Measurements from ENCODE around the gene OTX2. TPM values are rescaled to one million over a fixed set of nuclear protein-coding genes. Genes with fewer than 3 reads are reported as not detected.

The OTX2 gene
- total RNA-seq, 2 donors from 2014 or later = not detected

DNA sequence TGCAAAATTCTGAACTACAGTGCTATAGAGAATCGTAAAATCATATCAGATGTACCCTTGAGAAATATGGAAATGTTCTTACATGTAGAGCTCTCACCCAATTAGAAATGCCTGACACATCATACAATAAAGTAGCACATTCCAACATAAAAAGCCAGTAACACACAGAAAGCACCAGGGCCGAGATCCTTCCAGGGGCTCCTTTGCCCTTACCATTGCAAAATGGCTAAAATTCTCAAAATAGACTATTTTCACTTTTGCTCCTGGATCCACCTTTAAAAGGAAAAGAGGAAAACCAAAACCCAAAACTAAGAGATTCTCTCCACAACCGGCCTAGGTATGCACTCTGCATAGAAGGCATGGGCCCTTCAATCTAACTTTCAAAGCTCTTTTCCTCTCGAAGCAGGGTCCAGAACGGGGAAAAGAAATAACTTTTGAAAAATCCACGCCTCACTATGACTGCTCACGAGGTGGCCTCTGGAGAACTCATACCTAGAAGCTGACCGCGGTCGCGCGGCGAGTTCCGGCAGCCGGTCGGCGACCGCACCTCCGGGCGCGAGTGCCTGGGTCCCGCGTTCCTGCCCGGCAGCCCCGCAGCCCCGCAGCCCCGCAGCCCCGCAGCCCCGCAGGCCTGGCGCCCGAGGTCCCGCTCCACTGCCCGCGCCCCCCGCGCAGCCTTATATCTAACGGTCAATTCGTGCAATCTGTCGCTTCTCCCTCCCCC is 2.7 kb downstream of the OTX2 start:
- intact Hi-C loops (cut with DNase I) = no loop called here
- H3K9ac ChIP-seq (ENCODE audit: low read depth in 2 of 2, low read length in 2 of 2) = no peak overlapping the region
- peaks cover 96% of the 10 kb centered on the region for H3K27me3 ChIP-seq
- no peak overlapping the region for H3K4me3 ChIP-seq
- H3K36me3 ChIP-seq = no peaks in the 10 kb centered on the region
- H3K4me1 ChIP-seq = no peaks in the 10 kb centered on the region
- no peaks in the 10 kb centered on the region for H3K9me3 ChIP-seq
- H3K27ac ChIP-seq = no peak overlapping the region
- TF ChIP-seq, protein P1, sequence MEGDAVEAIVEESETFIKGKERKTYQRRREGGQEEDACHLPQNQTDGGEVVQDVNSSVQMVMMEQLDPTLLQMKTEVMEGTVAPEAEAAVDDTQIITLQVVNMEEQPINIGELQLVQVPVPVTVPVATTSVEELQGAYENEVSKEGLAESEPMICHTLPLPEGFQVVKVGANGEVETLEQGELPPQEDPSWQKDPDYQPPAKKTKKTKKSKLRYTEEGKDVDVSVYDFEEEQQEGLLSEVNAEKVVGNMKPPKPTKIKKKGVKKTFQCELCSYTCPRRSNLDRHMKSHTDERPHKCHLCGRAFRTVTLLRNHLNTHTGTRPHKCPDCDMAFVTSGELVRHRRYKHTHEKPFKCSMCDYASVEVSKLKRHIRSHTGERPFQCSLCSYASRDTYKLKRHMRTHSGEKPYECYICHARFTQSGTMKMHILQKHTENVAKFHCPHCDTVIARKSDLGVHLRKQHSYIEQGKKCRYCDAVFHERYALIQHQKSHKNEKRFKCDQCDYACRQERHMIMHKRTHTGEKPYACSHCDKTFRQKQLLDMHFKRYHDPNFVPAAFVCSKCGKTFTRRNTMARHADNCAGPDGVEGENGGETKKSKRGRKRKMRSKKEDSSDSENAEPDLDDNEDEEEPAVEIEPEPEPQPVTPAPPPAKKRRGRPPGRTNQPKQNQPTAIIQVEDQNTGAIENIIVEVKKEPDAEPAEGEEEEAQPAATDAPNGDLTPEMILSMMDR (IDR thresholded peaks at IDR 0.05) = no peak
- no peak for DNase-seq

DNA sequence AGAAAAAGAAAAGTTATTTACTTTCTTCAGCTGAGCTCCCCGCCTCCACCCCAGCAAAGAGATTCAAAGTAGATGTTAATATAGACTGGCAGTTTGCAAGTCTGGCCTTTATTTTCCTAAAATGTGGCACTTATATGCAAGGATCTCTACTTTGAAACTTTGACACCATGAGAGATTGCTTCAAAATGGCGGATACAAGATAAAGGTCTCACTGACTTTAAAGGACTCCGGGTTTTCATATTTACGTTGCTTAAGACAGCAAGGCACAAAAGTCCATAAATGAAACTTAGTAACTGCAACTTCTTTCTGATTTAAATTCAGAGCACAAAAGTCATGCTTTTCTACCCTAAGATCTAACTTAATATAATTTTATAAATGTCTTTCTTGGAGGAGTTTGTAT is 3.5 kb downstream of the OTX2 start:
- Histone ChIP-seq H3K27ac (no peak overlapping the region), H3K27me3 (peaks cover 94% of the 10 kb centered on the region), H3K9ac (ENCODE audit: low read depth in 2 of 2, low read length in 2 of 2) (no peak overlapping the region), H3K36me3 (no peaks in the 10 kb centered on the region), H3K4me3 (no peak overlapping the region), H3K4me1 (no peaks in the 10 kb centered on the region), H3K9me3 (no peaks in the 10 kb centered on the region)
- intact Hi-C loops (cut with DNase I) = no loop called here
- TF ChIP-seq, protein P1 (IDR thresholded peaks at IDR 0.05) = no peak
- DNase-seq = no peak

DNA sequence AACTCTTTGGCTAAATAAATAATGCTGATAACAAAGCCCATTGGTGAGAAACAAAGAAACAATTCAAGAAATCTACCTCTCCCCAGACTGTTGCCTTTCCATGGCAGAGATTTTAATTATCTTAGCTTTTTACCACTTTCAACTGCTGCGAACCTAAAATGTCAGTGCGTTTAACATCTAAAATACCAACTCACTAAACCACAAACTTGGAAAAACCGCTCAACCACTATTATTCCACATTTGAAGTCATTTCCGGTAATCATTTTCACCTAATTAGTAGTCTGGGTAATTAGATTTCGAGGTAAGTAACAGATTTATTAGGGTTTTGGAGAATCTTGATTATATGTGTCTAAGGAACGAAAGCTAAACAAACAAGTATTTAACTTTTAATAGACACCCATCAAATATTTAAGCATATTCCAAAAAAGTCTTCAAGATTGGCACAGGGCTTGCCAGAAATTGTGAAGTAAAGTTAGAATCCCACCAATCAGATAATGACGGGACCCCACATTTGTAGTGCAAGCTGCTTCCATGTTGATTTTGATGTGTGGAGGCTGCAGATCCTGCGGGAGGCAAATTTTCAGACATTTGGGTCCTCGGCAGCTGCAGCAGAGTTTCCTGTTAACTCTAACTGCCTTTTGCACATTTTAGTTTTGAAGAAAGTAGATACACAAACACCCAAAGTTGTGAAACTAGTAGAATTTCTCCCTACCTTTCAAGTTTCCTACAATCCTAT is 4.1 kb downstream of the OTX2 start:
- no peaks in the 10 kb centered on the region for H3K4me1 ChIP-seq
- no peak for DNase-seq
- H3K36me3 ChIP-seq = no peaks in the 10 kb centered on the region
- intact Hi-C loops (cut with DNase I) = no loop called here
- no peak overlapping the region for H3K27ac ChIP-seq
- no peaks in the 10 kb centered on the region for H3K9me3 ChIP-seq
- H3K27me3 ChIP-seq = peaks cover 94% of the 10 kb centered on the region
- H3K4me3 ChIP-seq = no peak overlapping the region
- no peak overlapping the region for H3K9ac ChIP-seq (ENCODE audit: low read depth in 2 of 2, low read length in 2 of 2)
- TF ChIP-seq, protein P1 (IDR thresholded peaks at IDR 0.05) = no peak

DNA sequence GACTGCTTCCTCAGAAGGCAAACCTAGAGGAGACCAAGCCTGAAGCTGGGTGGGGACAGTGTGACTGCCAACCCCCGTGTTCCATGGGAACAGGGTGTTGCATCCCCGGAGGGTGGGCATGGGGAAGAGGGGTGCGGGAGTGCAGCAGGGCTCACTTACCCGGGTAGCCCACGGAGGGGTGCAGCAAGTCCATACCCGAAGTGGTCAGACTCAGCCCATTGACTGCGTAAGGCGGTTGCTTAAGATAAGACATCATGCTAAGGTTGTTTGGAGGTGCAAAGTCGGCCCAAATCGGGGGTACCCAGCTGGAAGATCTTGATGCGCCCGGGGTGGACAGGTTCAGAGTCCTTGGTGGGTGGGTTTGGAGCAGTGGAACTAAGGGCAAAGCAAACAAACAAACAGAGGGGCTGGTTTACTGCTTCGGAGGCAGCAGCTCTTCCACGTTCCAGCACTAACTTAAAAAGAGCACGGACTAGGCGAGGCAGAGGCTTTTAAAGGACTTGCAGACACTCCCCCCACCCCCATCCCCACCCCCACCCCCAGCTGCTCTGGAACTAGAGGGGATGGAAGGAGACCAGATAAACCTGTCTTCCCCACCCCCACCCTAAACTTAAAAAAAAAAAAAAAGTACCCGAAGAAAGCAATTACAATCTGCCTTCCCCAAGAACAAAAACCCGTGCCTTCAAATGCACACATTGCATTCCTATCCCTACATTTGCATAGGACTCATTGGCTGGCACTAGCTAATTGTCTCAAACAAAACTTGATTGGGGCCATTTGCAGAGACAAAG is 4.9 kb downstream of the OTX2 start:
- no peak for DNase-seq
- TF ChIP-seq, protein P1 (IDR thresholded peaks at IDR 0.05) = no peak
- Histone ChIP-seq H3K27me3 (peaks cover 92% of the 10 kb centered on the region), H3K9me3 (no peaks in the 10 kb centered on the region), H3K4me3 (no peak overlapping the region), H3K27ac (no peak overlapping the region), H3K36me3 (no peaks in the 10 kb centered on the region), H3K9ac (ENCODE audit: low read depth in 2 of 2, low read length in 2 of 2) (no peak overlapping the region), H3K4me1 (no peaks in the 10 kb centered on the region)
- intact Hi-C loops (cut with DNase I) = no loop called here

DNA sequence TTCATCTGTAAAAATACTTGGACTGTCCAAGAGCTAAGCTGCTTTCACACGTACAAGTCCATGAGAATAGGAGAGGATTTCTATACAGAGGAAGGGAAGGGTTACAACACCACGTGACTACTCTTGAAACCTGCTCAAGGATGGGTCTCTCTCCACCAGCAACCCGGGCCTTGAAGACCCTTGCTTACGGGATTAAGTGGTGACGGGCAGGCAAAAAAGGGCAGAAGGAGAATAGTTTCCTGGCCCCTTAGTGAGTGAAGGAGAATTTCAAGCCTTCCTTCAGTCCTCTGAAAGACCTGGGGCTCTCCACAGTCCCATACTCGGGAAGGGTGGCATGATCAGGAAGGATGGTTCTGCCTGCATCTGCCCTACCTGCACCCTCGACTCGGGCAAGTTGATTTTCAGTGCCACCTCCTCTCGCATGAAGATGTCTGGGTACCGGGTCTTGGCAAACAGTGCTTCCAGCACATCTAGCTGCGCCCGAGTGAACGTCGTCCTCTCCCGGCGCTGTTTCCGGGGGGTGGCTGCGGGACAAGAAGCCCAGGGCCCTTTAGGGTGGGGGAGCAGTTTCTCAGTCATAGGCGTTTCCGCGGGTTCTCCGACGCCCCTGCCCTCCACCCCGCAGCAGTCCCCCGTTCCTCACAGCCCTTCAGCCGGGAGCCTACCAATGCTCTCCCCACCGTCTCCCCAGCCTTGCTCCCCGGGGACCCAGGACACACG is 6.3 kb downstream of the OTX2 start:
- Histone ChIP-seq H3K27me3 (peaks cover 91% of the 10 kb centered on the region), H3K9ac (ENCODE audit: low read depth in 2 of 2, low read length in 2 of 2) (no peak overlapping the region), H3K4me3 (no peak overlapping the region), H3K4me1 (no peaks in the 10 kb centered on the region), H3K36me3 (no peaks in the 10 kb centered on the region), H3K27ac (no peak overlapping the region), H3K9me3 (no peaks in the 10 kb centered on the region)
- TF ChIP-seq, protein P1 (IDR thresholded peaks at IDR 0.05) = no peak
- intact Hi-C loops (cut with DNase I) = no loop called here
- DNase-seq = no peak
